Fibroblast of the aortic adventitia (primary cell): ENCODE data around the gene FASN. TPM values are rescaled to one million over a fixed set of nuclear protein-coding genes. Genes with fewer than 3 reads are reported as not detected.

Experiments used
- DNase-seq: peaks from one replicate; pipeline ENCODE4 v3.0.0-alpha.2; 2010; ENCODE audit warnings: low read depth
- H3K4me3 ChIP-seq: 2 replicates; pipeline ENCODE4 v1.5.1; 2011; ENCODE audit warnings: low read depth, mild to moderate bottlenecking, control low read depth, low read length, moderate library complexity
- total RNA-seq: library from RNA; depleted of rRNA; stranded (reverse); fragments of >200 nt; gene quantifications from 2 replicates; pipeline ENCODE4 v1.2.3, GENCODE V29; 2012; ENCODE audit warnings: low replicate concordance
- TF ChIP-seq, protein P1 (sequence below): IDR thresholded peaks from 2 replicates; pipeline ENCODE4 v1.5.1; 2011; ENCODE audit warnings: mild to moderate bottlenecking, low read length, control low read depth, inconsistent platforms; ENCODE audit not compliant: insufficient read depth

FASN gene
- total RNA-seq, 1 donor = 65.2 TPM

DNA sequence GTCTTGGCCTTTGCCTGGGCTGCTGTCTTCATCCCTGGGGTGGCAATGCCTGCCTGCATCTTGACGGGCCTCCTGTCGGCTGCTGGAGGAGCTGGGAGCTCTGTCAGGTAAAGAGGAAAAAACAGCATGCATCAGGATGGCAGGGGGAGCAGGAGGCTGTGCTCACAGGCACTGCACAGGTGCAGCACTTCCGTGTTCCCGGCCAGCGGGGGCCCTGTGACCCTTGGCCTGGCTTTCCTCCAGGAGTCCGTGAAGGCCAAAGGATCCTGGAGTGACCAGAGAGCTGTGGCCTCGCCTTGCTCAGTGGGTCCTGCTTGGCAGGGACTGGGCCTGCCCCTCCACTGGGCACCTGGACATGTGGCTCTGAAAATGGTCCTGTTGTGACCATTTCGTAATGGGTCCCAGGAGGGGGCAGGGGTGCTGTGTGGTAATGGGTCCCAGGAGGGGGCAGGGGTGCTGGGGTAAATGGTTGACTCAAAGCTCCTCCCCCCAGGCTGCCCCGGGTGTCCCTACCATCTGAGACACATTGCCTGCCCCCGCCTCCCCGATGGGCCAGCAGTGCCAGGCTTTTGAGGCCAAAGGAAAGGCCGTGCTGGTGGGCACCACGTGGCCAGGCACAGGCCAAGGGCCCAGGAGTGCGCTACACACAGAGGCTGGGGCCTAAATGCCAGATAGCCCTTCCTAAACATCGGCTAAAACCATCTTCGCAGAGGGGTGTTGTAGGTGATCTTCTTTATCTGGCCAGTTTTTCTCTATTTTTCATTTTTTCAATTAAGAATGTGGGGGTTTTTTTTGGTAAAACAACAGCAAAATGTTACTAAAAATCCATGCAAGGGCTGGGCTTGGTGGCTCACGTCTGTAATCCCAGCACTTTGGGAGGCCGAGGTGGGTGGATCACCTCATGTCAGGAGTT, 4.0 kb upstream of the FASN start:
- no peak for DNase-seq
- no peak overlapping the region for H3K4me3 ChIP-seq
- TF ChIP-seq, protein P1, sequence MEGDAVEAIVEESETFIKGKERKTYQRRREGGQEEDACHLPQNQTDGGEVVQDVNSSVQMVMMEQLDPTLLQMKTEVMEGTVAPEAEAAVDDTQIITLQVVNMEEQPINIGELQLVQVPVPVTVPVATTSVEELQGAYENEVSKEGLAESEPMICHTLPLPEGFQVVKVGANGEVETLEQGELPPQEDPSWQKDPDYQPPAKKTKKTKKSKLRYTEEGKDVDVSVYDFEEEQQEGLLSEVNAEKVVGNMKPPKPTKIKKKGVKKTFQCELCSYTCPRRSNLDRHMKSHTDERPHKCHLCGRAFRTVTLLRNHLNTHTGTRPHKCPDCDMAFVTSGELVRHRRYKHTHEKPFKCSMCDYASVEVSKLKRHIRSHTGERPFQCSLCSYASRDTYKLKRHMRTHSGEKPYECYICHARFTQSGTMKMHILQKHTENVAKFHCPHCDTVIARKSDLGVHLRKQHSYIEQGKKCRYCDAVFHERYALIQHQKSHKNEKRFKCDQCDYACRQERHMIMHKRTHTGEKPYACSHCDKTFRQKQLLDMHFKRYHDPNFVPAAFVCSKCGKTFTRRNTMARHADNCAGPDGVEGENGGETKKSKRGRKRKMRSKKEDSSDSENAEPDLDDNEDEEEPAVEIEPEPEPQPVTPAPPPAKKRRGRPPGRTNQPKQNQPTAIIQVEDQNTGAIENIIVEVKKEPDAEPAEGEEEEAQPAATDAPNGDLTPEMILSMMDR = no peak

DNA sequence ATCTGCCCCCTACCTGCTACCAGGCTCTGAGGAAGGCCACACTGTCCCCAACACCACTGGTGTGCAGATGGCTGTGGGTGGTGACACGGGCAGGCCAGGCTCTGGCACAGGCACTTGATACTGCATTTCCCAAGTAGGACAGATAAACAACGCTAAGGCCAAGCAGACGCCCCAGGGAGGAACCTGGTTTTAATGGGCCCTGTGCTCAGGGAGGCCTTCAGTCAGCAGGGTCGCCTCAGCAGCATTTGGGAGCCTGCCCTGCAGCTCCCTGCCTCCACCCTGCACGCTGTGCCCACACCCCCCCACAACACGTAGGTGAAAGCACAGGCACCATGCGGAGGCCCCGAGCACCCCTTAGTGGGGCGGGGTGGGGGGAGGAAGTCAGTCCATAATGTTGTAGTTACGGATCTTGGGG, 3.3 kb upstream of the FASN start:
- no peak for DNase-seq
- TF ChIP-seq, protein P1 = no peak
- H3K4me3 ChIP-seq = no peak overlapping the region

DNA sequence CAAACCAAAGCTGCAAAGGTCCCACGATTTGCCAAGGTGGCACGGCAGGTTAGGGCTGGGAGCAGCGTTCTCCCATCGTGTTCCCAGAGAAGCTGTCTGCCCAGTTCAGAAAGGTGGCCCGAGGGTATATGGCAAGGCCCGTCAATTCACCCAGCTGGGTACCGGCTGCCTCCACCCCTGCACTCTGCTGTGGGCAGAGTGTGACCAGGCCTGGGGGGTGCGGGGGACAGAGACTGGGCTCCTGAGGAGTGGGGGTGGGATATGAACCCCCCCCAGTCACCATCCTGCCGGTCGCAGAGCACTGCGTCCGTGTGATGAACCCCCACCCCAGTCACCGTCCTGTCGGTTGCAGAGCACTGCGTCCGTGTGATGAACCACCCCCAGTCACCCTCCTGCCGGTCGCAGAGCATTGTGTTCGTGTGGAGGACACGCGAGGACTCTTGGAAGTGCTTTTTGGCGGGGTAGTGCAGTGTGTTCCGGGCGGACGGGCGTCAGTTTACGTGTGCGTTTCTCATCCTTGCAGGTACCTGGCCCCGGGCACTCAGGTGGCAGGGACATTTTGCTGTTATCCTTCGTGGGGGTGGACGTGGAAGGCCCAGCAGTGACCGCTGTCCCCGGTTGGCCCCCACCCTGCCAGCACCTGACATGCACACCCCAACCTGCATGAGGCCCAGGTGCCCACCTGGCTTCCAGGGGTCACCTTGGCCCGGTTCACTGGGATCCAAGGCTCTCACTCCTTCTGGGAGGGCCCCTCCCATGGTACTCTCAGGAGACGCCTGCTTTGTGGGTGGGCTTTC, 2.7 kb upstream of the FASN start:
- no peak for DNase-seq
- TF ChIP-seq, protein P1 = no peak
- no peak overlapping the region for H3K4me3 ChIP-seq

DNA sequence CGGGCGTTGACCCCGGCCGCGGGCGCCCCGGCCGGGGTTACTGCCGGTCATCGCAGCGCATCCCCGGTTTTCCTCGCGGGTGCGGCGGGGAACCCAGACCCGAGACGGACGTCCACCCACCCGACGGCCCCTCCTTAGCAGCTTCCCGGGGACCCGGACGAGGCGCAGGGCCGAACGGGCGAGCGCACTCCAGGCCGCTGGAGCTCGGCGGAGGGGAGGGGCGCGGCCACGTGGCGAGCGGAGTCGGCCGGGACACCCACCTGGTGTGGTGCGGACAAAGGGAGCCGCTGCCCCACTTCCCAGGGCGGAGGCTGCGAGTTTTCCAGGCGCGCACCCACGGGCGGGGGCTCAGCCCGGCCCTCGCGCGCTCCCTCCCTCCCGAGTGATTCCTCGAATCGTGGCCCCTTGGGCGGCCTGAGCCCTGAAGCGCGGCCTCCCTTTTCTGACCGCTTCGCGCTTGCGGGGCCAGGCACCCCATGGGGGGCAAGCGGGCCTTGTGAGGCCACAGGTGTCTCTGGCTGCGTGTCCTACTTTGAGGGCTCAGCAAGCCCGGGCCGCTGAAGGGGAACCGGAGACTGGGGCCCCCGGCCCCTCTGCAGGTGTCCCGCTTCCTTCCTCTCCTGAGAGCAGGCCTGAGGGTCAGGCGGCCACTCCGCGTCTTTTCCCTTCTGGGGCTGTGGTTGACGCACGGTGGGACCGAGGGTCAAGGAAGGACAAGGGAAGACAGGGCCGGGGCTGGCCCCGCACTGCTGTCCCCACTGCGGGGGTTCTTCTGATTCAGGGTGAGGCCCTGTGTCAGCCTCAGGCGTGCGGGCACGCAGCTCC, 1.1 kb upstream of the FASN start:
- DNase-seq = no peak
- H3K4me3 ChIP-seq = peak overlapping the region; percentile 65
- TF ChIP-seq, protein P1 = no peak

DNA sequence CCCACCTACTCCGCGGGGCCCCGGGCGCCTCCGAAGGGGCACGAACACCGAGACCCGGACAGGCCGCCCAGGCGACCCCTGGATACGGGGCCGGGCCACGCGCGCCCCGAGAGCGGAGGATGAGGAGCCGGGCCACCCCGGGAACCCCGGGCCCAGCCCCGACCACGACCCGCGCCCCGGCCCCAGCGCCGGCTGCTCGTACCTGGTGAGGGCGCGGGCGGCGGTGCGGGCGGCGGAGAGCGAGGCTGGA, 192 bp downstream of the FASN start:
- DNase-seq = no peak
- TF ChIP-seq, protein P1 = no peak
- H3K4me3 ChIP-seq = peak overlapping the region; percentile 74

DNA sequence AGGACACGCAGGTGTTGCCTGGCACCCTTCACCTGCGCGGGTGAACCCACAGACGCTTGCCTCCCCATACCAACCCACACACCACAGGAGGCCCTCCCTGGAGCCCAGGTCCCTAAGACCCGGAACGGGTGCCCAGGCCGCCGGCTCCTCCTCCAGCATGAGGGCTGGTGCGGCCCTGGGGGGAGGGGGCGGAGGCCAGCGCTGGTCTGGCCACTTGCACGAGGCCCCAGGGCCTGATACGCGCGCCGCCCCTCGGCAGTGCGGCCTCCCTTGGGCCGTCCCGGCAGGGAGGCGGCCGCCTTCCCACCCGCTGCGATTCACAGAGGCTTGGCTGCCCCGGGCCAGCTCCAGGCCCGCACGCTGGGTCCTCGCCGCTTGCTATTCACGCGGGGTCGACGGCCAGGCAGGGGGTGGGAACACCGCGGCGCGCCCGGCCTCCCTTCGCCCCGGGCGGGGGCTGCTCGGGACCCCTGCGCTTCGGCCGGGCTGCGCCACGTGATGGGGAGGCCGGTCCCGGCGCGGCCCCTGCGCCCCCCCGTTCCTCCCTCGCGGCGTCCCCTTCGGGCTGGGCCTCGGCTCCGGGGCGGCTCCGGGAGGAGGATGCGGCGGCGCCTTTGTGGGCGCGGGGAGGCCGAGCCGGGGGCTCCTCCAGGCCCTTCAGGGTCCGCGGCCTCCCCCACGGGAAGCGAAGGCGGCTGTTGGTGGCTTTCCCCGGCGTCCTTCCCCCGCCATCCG, 685 bp downstream of the FASN start:
- peak overlapping the region; percentile 74 for H3K4me3 ChIP-seq
- peak; percentile 28 for DNase-seq
- TF ChIP-seq, protein P1 = no peak
